HG02938 (cell line): ENCODE results near the gene ACTL6B.

Experiments
- ATAC-seq: cut with Tn5 transposase; IDR thresholded peaks from one replicate; pipeline ENCODE4 v1.9.1; 2021; ENCODE audit warnings: mild to moderate bottlenecking, moderate library complexity; ENCODE audit not compliant: unreplicated experiment

The ACTL6B gene

DNA sequence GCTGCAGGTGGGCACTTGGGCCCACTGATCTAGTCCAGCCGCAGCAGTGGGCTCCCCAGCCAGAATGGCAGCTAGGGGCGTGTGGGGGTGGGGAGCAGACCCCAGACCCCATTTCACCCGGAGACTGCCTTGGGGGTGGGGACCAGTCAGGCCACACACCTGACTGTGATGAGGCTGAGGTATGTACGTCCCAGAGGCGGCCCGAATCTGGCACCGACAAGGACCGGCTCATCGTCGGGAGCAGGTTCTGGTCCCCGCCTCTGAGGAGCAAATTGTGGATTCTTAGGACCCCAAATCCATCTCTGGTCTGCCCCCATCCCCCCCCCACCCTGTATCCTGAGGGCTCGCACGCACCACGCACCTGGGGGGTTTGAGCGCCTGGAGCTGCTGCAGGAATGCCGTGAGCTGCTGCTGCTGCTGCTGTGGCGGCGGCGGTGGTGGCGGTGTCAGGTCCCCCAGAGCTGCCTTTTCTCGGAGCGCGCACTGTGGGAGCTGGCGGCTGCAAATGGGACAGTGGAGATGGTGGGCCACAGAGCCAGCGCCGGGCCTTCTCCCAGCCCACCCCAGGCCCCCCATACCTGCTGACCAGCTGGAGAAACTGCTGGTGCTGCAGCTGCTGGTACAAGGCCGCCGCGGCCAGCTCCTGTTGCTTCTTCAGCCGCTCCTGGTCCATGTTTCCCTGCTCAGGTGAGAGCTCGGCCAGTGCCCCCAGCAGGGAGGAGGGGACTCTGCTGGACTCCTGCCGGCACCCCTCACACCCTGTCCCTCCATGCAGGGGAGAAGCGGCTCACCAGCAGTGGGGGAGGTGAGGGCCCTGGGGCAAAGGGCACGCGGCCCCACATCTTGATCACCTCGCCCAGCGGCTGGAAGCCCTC, 27.6 kb upstream of the ACTL6B start:
- no peak for ATAC-seq

- ATAC-seq, result no peak
Observed at GRCh38 chr7:100682991-100683658, 26.9 kb upstream of the ACTL6B start.

GRCh38 chr7:100682228-100682741, 26.0 kb upstream of the ACTL6B start:
- no peak for ATAC-seq

DNA sequence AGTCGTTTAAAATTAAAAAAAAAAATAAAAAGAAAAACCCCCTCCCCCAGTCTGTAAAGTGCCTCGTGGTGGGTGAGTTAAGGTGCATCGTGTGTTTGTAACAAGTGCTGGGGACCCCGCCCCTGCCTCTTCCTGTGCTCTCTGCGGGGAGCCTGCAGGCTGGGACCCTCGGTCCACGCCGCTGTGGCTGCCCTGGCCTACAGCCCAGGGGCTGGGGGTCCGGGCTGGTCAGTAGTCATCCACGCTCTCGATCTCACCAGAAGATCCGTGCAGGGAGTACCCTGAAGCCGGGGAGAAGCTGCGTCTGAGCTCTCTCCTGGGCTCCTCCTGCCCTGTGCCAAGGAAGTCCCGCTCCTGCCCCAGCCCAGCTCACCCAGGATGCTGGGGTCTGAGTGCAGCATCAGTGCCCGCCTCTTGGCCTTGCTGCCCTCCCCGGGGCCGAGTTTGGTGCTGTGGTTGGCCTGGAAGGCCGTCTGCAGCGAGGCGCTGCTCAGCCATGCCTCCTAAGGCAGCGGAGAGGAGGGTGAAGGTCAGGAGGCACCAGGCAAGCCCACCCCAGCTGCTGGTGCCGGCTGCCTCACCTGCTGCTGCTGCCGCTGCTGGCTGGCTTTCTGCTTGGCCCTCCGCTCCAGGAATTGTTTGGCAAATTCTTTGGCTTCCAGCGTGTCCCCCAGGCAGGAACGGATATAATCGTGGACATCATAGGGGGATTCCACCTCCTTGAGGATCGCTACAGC, 25.4 kb upstream of the ACTL6B start:
- ATAC-seq, result no peak

DNA sequence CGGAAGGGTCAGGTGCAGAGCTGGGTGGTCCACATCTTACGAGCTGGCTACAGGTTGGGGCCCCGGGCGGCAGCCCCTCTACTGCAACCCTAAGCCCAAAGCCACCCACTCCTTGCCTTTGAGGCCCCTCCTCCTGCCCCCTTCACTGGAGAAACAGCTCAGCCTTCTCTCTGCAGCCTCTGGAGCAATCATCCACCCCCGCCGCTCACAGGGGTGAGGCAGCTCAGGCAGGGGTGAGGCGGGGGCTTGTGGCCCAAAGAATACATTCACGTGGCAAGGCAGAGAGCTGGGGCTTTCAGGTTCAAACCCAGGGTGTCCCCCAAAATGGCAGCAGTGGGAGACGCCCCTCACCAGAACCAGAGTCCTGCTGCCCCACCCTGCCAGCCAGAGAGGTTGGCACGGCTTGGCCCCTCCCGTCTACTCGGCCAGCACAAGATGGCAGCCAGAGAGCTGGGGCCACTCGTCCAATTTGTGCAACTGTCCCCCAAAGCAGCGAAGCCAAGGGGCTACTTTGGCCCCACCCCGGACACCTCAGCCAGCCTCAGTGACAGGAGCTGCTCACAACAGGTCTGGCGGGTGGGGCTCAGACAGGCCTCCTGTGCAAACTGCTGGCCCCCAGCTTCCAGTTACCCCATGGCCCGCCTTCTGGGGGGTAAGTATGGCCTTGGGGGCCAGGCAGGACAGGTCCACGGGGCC, 24.5 kb upstream of the ACTL6B start:
- ATAC-seq, result no peak

DNA sequence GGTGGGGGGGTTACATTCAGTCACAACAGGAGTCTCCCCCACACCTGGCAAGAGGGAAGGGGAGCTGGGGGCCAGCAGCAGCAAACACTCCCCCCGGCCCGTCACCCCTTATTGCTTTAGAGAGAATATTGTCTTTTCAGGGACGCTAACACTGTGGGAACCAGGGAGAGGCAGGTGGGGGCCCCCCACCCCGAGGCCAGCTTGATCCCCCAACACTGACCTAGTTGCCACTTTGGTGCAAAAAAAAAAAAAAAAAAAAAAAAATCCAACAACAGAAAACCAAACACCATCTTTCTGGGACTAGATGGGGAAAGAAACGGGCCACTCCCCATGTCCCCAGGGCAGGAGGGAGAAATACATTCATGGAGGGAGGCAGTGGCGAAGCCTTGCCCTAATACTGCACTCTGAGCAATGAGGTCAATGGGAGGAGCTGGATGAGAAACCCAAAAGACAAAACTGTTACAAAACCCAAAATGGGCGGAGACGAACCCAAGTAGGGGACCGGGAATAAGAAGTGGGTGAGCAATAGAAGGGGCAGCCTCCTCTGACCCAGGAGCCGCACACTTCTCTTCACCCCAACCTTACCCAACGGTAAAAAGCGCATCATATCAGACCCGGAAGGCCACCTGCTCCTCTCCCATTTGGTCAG, 23.8 kb upstream of the ACTL6B start:
- ATAC-seq, result no peak

DNA sequence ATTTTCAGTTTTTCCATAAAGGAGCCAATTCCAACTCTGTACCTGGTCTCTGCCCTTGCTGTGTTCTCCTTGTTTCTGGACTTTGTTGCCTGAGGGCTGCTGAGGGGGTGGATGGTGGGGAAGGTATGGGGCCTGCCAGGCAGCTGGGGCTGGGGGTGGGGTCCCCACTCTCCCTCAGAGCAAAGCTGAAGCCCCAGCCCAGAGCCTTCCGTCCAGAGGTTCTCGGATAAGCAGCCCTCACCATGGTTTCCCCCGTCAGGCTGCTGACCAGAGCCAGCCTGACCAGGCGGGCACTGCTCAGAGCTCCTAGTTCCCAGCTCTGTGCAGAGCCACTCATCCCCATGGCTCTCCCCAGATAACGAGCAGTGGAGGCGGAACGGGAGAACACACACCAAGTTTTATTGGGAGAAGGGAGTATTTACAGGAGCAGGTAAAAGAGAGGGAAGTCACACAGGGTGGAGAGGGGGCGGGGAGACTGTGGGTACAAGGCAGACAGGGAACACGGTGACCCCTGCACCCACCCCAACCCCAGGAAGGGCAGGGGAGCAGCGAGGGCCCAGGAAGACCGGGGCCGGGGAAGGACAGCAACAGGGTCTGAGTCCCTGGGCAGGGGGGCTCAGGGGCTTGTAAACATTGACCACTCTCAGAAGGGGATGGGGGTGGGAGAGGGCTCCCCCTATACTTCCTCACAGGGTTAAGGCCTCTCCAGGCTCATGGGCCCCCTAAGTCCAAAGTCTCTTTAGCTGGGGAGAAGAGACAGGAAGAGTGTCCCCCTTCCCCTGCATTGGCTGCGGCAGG, 23.1 kb upstream of the ACTL6B start:
- ATAC-seq, result no peak

DNA sequence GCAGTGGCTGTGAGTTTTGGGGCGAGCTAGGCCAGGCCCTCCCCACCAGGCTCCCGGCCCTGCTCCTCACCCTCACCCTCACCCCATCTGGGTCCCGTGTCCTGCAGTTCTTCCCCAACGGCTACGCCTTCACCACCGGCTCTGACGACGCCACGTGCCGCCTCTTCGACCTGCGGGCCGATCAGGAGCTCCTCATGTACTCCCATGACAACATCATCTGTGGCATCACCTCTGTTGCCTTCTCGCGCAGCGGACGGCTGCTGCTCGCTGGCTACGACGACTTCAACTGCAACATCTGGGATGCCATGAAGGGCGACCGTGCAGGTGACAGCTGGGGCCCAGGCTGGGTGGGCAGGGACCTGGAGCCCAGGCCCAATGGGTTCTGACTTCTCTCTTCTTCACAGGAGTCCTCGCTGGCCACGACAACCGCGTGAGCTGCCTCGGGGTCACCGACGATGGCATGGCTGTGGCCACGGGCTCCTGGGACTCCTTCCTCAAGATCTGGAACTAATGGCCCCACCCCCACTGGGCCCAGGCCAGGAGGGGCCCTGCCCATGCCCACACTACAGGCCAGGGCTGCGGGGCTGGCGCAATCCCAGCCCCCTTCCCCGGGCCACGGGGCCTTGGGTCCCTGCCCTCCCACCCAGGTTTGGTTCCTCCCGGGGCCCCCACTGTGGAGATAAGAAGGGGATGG, 22.2 kb upstream of the ACTL6B start:
- ATAC-seq, result no peak

DNA sequence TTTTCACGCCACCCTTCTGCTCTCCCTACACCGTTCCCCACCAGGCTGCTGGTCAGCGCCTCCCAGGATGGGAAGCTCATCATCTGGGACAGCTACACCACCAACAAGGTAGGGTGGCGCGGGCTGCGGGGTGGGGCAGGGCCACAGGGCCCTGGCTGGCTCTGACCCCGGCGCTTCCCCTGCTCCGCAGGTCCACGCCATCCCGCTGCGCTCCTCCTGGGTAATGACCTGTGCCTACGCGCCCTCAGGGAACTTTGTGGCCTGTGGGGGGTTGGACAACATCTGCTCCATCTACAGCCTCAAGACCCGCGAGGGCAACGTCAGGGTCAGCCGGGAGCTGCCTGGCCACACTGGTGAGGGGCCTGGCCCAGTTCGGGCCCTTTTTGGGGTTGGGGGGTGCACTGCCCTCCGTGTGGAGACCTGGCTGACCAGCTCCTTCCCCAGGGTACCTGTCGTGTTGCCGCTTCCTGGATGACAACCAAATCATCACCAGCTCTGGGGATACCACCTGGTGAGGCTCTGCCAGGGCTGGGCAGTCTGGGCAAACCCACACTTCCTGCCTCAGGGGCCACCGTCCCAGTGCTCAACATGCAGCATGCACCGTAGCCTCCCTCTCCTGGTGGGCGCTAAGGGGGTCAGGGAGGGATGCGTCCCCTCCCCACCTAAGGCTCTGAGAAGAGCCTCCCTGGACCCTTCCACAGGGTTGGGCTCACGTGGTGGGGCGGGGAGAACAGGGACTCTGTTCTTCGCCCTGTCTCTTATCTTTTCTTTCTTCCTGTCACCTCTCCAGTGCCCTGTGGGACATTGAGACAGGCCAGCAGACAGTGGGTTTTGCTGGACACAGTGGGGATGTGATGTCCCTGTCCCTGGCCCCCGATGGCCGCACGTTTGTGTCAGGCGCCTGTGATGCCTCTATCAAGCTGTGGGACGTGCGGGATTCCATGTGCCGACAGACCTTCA, 21.3 kb upstream of the ACTL6B start:
- no peak for ATAC-seq

- ATAC-seq, result no peak
Observed at GRCh38 chr7:100676501-100677306, 20.5 kb upstream of the ACTL6B start.

DNA sequence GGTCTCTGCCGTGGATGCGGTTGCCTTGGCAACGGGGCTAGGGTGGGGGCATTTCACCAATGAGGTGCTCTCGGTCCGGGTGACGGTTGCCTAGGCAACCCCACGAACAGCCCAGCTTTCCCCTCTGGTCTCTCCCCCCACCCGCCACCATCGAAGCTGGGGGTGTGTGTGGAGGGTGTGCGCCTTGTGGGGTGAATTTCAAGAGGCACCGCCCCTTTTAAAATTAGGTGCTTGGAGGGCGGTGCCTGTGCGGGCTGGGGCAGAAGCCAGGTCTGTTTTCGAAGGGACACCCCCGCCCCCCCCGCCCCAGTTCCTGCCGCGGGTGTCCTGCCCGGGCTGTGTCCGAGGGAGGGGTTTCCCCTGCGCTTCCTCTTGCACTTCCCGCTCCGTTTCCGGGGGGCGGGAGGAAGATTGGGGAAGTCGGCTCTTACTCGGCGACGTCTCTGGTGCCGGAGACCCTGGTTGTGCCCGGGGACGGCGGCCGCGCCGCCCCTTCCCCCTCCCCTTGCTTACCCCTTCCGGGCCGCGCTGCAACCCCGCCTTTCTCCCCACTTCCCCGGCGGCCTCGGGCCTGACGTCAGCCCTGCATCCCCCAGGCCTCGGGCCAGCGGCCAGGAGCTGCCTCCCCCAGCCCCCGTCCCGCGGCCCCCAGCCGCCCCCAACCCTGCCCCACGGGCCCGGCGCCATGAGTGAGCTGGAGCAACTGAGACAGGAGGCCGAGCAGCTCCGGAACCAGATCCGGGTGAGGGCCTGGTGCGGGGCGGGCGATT, 19.5 kb upstream of the ACTL6B start:
- no peak for ATAC-seq

GRCh38 chr7:100675105-100675451, 18.8 kb upstream of the ACTL6B start:
- ATAC-seq, result no peak

- ATAC-seq, result no peak
Observed at GRCh38 chr7:100674411-100675104, 18.3 kb upstream of the ACTL6B start.

DNA sequence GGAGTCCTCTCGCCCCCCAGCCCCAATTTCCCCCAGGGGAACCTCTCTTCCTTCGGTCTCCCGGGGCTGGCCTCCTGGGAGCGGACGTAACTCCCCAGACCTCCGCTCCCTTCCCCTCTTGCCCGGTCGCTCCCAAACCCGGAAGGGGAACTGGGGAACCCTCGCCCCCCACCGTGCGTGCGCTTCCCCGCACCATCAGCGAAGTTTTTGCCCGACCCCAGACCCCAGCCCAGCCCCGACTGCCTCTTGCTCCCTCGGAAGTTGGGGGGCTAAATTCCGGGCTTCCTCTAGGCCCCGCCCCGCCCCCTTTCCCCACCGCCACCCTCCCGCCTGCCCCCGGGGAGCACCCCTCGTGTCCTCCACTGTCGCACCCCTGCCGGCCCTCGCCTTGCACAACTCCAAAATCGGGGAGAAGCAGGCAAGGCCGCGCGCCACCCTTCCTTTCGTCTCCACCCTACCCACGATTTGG, 17.7 kb upstream of the ACTL6B start:
- ATAC-seq, result peak; percentile 3

DNA sequence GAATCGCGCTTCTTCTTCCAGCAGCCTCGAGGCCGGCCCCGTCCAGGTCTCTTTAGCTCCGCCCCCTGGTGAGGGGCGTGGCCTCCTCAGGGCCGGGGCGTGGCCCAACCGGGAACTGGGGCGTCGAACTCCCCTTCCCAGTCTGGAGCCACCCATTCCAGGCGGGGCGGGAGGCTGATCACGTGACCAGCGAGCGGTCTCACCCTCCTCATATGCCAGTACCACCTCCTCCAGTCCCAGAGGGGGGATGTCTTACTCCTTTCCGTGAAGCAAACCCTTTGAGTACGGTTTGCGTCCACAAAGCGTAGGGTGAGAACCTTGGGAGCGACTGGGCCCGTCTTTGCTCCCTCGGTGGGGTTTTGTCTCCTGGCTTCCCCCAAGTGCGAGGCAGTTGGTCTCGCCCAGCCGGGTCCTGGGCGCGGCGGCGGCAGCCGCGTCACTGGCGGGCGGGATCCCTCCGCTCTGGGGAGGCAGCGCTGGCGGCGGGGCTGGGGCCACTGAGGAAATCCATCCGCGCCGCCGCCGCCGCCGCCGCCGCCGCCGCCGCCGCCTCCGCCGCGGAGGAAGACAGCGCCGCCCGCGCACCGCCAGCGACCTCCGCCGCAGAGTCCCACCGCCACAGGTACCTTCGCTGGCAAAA, 17.2 kb upstream of the ACTL6B start, which contains the start of gene GNB2:
TSS of gene GNB2 (plus strand) at position 439 of the 640 bp plus-strand sequence. CDS start 2,526 bp downstream, outside the sequence.
- ATAC-seq, result peak; percentile 65
